GM08714 (cell line): ENCODE data around the gene PLCB1.

ENCODE experiments used
- H3K4me3 ChIP-seq: fragments of 200-500 bp; sonication (Bioruptor generic); 2 replicates; pipeline ENCODE4 v1.5.1; 2014; ENCODE audit warnings: mild to moderate bottlenecking, low read length, inconsistent platforms
- ZNF274 ChIP-seq: IDR thresholded peaks from 2 replicates; pipeline ENCODE4 v1.6.1; 2012; ENCODE audit warnings: mild to moderate bottlenecking, low read depth, low read length

PLCB1 gene

DNA sequence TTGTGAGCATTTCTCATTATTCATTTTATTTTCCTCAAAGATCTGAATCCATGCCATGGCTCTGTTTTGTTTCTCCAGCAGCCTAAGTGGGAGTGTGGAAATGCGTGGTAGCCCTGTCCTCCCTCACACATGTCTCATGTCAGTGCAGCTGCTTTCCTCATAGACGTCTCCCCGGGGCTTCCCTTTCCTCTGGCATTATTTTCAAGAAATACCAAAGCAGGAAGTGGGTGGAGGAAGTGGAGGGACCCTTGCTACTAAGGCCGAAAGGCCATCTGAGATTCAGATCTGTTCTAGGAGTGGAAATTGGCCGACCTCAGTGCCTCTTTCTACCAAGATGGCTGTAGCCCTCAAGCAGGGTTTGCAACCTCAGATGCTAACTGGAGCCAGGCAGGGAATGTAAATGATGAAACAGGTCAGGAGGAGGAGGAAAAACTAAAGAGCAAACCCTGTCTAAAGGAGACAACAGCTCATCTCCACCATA is 515.9 kb downstream of the PLCB1 start:
- TF ChIP-seq ZNF274, result no peak

DNA sequence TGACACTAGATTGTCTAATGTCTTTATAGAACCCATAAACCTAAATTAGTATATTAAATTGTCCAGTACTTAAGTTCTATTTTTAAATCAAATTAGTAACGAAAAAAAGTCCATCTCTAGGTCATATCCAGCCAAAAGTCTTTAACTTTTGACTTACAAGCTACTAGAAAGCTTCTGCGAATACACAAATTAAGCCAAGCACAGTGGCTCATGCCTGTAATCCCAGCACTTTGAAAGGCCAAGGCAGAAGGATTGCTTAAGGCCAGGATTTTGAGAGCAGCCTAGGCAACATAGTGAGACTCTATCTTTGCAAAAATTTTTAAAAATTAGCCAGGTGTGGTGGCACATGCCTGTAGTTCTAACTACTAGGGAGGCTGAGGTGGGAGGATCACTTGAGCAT is 516.4 kb downstream of the PLCB1 start:
- no peak for TF ChIP-seq ZNF274

More for the DNA sequence above, 515.9 kb downstream of the PLCB1 start:
- H3K4me3 ChIP-seq, result no peak overlapping the region

DNA sequence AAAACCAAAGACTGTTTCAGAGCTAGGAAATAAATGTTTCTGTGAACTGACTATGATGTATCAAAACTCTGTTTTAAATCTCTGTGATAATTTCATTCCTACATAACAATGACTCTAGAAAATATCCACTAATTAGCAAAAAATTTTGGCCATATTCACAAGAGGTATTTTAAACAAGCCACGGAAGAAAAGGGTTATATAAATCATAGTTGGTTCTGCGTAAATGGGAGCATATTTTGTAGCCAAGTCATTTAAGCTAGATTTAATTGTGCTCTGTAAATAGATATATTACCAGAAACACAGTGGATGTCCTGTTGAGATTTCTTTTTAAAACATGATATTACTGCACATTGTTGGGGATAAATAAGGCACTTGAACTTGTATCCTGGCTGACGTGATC is 520.3 kb downstream of the PLCB1 start:
- no peak overlapping the region for H3K4me3 ChIP-seq
- TF ChIP-seq ZNF274, result no peak

More for the DNA sequence above, 516.4 kb downstream of the PLCB1 start:
- H3K4me3 ChIP-seq, result no peak overlapping the region

DNA sequence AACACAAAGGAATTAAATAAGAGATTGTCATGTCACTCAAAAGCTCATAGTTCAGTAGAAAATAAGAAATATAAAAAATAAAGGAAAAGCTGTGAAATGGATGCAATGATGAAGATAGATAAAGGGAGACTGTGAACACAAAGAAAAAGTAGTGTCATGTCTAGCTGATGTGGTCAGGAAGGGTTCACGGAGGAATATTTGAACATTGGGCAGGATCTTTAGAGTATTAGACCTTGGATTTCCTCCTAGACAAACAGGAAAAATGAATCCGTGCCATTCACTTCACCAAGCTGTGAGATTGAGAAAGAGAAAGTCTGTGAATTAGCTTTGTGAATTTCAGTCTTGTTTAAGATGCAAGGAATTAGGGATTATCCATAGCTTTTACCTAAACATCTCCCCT is 522.4 kb downstream of the PLCB1 start:
- no peak overlapping the region for H3K4me3 ChIP-seq
- TF ChIP-seq ZNF274, result no peak

DNA sequence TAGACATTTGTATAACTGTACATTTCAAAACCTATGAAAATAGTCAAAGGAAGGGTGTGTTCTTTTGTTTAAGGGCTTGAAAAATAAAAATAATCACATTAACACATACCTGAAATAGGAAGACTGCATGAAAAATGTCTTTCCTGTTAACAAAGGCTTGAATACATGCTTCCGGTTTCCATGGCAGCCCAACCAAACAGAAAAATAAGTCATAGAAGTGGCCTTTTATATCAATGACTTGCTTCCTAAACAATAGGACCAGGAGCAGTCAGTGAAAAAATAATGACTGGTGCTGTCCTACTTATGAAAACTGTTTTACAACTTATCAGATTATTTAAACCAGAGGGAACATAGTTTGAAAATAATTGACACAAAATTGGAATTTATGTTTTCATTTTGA is 524.3 kb downstream of the PLCB1 start:
- no peak for TF ChIP-seq ZNF274
- no peak overlapping the region for H3K4me3 ChIP-seq

DNA sequence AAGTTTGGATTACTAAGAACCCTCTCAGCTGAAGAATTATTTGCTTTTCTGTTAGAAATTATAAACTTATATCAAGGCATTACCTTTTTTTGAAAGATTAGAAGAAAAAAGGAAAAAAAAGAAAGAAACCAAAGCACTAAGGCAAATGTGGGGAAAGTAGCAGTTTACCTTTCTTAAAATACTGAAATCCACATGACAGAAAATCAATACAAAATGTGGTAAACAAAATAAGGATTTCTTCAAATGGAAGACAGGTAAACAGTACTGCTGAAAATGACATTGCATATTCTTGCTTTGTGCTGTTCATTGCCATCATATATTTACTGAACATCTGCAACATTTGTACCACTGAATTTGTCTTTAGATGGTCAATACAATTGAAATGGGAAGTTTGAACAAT is 525.6 kb downstream of the PLCB1 start:
- H3K4me3 ChIP-seq, result no peak overlapping the region
- no peak for TF ChIP-seq ZNF274

DNA sequence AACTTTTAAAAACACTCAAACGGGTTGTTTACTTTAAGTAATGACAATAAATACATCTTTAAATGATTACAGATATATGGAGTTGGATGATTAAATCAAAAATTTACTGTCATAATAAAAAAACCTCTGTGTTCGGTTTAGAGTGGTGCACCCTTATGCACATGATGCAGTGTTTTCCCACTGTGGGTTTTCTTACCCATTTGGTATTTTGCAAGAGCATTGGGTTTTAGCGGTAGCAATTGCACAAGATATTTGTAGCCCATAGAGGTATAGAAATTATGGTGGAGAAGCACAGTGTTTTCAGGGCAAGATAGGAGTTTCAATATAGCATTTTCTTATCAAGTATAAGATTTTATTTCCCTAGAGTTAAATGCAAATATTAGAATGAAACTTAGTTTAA is 526.0 kb downstream of the PLCB1 start:
- TF ChIP-seq ZNF274, result no peak
- no peak overlapping the region for H3K4me3 ChIP-seq

DNA sequence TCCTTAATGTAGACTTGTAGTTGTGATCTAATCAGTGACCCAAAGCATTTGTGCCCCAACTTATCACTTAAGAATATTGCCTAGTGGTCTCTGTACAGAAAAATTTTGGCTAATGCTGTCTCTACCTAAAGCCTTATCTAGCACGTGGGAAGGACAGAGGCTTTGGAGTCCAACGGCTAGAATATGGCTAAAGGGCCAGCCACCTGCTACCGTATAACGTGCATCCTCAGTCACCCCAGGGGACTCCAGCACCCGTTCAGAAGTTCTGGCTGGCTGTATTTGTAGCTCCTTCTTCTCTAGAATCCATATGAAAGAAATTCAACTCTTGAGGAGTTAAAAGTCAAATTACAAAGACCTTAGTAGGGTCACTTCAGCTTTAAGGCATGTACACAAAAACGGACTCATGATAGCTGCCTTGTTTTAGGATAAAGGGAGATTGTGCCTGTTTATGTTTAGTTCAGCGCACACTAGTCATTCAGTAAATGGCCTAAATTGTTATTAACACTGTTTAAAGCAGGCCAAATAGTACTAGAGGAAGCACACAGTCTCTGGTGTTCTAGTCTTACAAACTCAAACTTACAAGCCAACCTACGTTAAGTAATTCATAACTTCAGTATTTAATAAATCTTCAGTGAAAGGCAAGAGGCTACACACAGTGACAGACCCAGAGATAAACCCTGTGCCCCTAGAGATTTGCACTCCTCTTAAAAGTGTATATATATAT is 529.3 kb downstream of the PLCB1 start:
- no peak overlapping the region for H3K4me3 ChIP-seq
- TF ChIP-seq ZNF274, result no peak

DNA sequence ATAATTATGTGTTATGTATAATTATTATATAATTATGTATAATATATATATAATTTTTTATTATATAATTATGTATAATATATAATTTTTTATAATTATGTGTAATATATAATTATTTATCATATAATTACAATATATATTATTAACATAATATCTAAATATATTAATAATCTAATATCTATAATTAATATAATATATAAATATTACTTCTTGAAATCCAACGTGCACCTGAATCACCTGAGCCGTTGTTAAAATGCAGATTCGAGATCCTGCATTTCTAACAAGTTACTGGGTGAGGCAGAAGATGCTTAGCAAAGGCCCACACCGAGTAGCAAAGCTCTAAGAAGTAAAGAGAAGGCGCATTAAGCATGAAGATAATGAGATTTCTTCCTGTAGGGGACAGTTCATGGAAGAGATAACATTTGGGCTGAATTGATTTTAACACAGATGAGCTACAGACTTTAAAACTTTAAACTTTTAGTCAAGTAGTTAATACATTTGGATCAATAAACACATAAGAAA is 530.4 kb downstream of the PLCB1 start:
- no peak for TF ChIP-seq ZNF274
- no peak overlapping the region for H3K4me3 ChIP-seq

DNA sequence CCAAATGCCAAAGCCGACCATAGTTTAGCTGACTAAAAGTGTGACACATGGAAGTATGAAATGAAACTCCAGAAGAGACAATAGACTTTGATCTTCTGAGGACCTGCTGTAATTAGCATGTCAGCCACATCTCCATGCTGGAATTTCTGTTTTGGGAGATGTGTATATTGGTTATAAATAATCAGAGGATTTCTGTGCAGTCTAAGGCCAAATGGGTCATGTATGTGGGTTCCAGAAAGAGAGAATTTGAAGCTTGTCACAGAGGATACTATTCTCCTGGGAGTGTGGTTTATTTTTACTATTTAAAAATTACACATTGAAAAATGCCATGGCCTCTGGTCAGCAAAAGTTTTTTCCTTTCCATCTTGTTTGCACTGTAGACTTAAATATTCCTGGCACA is 531.4 kb downstream of the PLCB1 start:
- H3K4me3 ChIP-seq, result no peak overlapping the region
- TF ChIP-seq ZNF274, result no peak

DNA sequence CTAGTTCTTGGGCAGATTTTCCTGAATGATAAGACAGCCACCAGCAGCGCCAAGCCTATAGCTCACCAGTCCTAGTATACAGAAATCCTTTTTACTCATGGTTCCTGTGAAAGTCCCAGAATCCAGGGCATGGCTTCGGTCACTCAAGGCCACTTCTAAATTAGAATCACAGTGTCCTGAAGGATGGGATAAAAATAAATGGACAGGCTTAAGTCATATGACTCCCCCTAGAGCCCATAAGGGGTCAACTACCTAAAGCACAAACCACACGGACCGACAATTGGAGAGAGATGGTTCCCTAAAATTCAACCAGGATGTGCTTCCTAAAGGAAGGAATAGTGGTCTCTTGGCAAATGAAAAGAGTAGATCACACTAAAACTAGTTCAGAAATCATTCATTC is 532.7 kb downstream of the PLCB1 start:
- no peak for TF ChIP-seq ZNF274

DNA sequence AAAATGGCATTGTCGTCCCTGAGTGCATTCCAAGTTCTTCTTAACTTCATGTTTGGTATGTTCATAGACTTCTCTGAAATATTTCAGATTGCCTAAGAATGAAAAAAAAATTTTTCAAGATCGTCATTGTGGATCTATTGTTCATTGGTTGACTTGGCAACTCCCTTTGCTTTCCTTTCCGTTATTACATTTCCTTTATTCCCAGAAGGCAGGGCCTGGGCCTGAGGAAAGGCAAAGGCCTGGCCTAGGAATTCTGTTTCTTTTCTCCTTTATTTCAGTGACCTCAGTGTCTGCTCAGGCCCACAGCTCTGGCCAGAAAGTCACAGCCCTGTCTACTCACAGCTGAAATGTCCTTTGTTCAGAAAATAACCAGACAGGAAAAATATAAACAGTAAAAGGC is 535.2 kb downstream of the PLCB1 start:
- TF ChIP-seq ZNF274, result no peak
- no peak overlapping the region for H3K4me3 ChIP-seq

More for the DNA sequence above, 532.7 kb downstream of the PLCB1 start:
- H3K4me3 ChIP-seq, result no peak overlapping the region

DNA sequence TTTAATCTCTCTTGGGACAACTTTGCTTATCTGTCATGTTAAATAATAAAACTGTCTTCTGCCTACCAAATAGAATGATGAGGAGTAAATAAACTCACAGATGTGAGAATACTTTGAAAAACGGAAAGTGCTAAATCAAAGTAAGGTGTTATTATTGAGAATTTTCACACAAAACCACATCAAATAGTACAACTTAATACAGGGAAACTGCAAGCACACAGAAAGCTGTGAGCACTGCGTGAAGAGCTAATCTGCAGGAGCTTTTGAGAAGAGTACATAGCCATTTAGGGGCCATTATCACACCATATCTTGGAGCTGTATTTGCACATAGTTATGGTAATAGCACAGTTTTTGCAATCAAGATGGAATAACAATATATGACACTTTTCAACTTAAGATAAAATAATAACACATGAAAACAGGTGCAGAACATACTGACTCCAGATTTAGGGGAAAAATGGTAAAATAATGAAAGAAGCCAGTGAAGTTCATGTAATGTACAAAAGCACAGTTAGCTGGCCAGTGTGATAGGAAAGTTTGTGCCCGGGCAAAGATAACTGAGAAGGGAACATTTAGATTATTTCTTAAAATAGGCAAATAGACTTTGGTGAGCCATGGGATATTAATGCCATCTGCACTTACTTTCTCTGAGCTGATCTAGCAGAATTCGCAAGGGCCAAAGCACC is 538.3 kb downstream of the PLCB1 start:
- H3K4me3 ChIP-seq, result no peak overlapping the region
- no peak for TF ChIP-seq ZNF274

DNA sequence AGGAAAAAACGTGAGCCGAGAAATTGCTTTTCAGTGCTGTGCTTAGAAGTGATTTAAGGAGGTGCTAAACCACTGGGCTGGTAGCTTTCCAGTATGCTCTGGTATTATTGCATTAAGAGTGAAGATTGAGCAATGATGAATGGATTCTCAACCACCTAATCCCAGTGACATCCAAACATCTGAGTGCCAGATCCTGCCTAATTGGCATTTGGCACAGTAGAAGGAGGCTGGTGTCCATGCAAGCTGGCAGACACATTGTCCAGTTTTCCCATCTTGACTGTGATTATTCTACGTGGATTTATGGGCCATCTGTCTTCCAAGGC is 538.8 kb downstream of the PLCB1 start:
- no peak overlapping the region for H3K4me3 ChIP-seq
- TF ChIP-seq ZNF274, result no peak

DNA sequence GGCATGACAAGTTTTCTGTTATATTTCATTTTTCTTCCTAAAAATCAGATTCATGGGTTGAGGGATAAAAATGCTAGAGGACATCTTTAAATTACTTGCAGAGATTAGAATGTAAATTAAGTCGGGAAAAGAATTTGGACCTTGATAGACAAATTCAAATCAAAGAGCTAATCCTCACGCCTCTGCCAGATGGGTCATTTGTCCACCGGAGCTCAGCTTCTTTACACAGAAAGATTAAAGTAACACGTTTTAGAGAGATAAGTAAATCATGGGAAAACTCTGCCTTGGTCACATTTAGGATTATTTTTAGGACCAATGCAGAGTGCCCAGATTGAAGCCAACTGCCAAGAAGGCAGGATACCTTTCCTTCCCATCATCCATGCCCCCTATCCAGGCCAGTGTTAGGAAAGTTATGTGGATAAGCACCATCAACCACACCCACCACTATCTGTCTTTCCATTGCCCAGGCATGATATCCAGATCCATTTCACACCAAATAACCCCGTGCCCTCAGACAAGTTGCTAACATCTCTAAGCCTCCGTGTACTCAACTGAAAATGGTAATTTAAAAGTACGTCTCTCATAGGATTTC is 539.4 kb downstream of the PLCB1 start:
- TF ChIP-seq ZNF274, result no peak

More for the DNA sequence above, 539.4 kb downstream of the PLCB1 start:
- H3K4me3 ChIP-seq, result no peak overlapping the region
